HG03064 (cell line): ENCODE data around the gene PRSS56.
"Not testable (repeated sequence)": the region's sequence is repeated elsewhere in the genome, so short reads cannot be mapped to it uniquely, and the experiment has no call there.

Experiments used
- ATAC-seq: cut with Tn5 transposase; IDR thresholded peaks from one replicate; pipeline ENCODE4 v1.9.1; 2021; ENCODE audit warnings: low read depth; ENCODE audit not compliant: unreplicated experiment

The PRSS56 gene

DNA sequence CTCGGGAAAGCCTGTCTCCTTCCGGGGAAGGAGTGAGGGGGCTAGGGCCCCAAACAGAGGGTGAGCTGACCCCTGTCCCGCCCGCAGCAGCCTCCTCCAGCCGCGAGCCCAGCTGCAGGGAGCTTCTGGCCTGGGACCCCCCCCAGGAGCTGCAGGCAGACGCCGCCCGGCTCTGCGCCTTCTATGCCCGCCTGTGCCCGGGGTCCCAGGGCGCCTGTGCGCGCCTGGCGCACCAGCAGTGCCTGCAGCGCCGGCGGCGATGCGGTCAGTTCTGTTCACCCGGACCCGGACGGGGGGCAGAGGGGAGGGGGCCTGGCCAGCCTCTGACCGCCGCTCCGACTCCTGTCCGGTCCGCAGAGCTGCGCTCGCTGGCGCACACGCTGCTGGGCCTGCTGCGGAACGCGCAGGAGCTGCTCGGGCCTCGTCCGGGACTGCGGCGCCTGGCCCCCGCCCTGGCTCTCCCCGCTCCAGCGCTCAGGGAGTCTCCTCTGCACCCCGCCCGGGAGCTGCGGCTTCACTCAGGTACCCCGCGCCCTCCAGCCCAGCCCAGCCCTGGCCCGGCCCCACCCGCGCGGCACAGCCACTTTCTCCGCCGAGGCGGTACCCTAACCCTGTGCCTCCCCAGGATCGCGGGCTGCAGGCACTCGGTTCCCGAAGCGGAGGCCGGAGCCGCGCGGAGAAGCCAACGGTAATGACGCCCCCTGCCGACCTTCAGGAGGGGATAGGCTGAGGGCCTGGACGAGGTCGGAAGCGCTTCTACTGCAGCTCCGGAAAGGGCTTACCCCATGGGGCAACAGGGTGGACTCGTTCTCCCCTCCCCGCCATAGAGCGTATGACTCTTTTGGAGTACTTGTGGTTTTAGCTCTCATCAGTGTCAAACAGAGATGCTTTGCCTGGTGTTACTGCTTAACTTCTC lies 3.8 kb downstream of the PRSS56 start:
- no peak for ATAC-seq

DNA sequence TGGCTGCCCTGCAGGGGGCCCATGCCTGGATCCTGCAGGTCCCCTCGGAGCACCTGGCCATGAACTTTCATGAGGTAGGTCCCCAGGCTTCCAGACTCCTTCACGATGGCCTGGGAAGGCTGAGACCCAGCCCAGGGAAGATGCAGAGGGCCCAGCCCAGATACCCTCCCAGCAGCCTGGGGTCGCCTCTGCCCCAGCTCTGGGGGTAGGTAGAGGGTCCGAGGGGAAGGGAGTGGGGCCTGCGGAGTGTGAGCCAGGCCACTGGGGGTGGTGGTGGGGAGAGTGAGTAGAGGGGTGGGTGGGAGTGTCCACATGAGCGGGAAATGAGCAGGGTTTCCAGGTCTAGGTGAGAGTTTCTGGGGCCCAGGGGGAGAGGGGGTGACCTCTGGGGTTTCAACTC lies 4.6 kb downstream of the PRSS56 start:
- ATAC-seq, result no peak

DNA sequence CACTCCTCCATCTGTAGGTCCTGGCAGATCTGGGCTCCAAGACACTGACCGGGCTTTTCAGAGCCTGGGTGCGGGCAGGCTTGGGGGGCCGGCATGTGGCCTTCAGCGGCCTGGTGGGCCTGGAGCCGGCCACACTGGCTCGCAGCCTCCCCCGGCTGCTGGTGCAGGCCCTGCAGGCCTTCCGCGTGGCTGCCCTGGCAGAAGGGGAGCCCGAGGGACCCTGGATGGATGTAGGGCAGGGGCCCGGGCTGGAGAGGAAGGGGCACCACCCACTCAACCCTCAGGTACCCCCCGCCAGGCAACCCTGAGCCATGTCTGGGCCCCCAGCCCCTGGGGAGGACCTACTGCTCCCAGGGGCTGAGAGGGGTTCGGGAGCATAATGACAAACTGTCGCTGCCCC lies 5.0 kb downstream of the PRSS56 start:
- no peak for ATAC-seq

DNA sequence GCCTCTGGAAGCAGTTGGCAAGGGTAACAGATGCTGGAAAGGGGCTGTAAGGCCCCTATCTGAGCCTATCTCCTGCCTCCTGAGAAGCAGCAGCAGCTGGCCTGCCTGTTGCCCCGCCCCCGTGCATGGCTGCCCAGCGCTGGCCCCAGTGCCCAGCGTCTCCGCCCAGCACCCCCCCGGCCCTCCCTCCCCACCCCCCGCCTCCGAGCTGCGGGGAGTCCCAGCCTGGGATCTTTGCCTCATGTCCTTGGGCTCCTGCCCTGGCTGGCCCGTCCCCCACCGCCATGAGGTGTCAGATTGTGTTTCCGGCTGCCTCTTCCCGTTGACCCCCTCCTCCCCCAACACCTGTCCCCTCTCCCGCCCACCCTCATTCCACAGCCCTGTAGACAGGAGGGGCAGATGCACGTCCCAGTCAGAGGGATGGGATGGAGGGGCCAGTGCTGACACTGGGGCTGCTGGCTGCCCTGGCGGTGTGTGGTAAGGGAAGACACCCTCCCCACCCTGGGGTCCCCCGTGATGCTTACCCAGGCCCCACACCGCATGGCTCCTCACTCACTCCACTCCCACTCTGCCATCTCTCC lies 5.7 kb downstream of the PRSS56 start, which contains the start of gene CHRND:
Gene CHRND (plus strand): TSS at position 370 of the 581 bp plus-strand sequence. CDS start 56 bp downstream, at position 426.
- ATAC-seq, result no peak

DNA sequence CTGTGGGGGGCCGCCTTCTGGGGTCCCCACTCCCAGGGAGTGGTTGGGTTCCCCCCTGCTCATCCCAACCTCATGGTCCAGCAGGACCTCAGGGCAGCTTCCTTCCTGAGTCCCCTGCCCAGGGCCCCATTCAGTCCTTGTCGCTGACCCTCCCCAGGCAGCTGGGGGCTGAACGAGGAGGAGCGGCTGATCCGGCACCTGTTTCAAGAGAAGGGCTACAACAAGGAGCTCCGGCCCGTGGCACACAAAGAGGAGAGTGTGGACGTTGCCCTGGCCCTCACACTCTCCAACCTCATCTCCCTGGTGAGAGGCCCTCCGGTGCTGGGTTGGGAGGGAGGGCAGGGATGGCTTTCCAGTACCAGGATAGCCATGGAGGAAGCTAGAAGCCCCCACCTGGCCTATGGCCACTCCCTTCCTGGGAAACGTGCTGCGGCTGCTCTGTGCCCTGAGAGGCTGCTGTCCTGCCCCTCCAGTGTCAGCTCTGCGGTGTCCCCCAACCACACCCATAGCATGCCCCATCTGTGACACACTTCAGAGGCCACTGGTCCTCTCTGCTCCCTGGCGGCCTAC lies 6.3 kb downstream of the PRSS56 start:
- ATAC-seq, result no peak

DNA sequence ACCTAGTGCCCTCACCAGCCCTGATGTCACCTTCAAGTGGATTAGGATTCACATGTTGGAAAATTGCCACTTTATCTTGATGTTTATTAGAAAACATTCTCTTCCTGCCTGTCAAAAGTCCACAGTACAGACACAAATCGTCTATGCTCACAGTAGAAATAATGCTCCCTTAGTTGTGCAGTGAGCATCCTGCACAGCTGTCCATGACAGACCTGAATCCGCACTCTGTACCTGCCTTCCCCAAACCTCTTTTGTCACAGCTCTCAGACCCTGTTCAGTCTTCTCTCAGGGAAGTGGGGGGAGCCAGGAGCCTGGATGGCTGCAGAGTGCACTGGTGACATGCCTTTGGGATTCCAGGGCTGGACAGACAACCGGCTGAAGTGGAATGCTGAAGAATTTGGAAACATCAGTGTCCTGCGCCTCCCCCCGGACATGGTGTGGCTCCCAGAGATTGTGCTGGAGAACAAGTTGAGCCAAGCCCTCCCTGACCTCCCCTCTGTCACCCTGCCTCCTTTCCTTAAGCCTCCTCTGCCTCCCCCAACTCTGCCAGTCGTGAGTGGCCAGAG lies 7.8 kb downstream of the PRSS56 start:
- ATAC-seq, result no peak

DNA sequence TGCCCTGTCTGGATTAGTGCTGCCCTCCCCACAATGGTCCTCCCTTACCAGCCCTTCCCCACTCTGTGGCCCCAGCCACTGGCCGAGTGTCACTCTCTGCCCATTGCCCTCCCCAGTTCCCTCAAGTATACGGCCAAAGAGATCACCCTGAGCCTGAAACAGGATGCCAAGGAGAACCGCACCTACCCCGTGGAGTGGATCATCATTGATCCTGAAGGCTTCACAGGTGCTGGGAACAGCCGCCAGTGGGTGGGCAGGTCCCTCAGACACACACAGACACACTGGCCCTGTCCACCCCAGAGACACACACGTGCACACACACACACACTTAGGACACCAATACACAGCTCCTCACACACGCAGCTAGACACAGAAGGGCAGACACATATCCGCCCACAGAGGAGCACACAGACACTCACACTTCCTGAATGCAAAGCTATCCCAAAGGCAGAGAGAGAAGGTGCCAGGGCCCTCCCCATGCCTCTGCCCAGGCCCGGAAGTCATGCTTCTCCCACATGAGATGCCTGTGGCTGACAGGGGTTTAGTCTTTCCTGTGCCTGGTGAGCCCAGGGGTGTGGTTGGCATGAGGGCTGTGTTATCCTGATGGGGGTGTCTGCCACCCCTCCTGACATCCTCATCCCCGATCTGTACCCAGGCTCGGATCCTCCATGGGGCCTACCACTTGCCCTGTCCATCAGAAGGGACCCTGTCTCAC lies 8.7 kb downstream of the PRSS56 start:
- ATAC-seq, result no peak

DNA sequence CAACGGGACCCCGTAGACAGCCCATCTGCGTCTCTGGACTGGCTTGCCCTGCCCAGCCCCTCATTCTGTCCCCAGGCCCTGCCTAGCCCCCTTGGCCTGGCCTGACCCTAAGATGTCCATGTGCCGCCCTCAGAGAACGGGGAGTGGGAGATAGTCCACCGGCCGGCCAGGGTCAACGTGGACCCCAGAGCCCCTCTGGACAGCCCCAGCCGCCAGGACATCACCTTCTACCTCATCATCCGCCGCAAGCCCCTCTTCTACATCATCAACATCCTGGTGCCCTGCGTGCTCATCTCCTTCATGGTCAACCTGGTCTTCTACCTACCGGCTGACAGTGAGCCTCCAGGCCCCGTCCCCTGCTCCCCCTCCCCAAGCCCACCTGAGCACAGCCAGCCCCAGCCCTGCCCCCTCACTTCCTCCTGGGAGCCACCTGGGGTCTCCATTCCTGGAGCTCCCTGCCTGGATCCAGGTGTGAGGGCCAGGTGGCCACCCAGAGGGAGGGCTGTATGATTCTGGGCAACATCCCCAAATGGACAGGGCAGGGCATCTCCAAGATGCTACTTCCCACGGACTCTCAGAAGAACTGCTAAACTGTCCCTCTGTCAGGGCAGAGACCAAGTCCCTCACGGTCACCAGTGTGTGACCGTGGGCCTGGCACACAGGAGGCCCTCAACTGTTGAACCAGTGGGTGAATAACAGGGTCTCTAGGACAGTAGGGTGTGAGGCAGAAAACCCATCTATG lies 9.8 kb downstream of the PRSS56 start:
- no peak for ATAC-seq

DNA sequence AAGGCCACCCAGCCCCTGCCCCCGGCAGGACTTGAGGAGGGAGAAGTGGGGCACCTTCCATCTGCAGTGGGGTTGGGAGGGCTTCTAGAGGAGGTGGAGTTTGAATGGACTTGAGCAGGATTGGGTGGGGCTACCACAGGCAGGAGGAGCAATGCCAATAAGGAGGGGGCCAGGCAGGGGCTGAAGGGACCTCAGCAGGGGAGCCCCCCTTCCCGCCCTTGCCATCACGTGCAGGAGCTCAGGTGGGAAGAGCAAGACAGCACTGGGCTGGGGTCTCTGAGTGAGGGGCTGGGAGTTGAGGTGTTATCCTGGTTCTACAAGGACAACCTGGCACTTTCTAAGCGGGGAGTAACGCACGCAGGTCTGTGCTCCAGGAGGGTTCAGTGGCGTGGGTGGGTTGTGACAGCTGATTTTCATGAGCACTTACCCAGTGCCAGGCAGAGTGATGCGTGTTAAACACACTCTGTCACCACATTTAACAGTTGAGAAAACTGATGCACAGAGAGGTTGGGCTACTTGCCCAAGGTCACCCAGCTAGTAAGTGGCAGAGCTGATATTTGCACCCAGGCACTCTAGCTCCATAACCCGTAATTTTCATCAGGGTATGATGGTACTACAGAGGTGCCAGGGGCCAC lies 10.6 kb downstream of the PRSS56 start:
- no peak for ATAC-seq

DNA sequence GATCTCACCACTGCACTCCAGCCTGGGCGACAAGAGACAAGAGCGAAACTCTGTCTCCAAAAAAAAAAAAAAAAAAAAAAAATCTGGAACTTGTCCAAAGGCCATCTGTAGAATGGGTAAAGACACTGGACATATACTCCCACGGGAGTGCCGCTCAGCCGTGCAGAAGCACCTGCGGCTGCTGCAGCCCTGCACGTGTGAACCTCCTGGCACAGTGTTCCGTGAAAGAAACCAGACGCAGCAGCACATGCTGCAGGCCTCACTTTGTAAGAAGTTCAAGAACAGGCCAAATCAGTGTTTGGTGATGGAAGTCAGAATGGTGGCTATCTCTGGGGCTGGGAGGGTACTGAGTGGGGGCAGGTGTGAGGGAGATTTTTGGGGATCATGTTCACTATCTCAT lies 12.2 kb downstream of the PRSS56 start:
- ATAC-seq, result no peak

DNA sequence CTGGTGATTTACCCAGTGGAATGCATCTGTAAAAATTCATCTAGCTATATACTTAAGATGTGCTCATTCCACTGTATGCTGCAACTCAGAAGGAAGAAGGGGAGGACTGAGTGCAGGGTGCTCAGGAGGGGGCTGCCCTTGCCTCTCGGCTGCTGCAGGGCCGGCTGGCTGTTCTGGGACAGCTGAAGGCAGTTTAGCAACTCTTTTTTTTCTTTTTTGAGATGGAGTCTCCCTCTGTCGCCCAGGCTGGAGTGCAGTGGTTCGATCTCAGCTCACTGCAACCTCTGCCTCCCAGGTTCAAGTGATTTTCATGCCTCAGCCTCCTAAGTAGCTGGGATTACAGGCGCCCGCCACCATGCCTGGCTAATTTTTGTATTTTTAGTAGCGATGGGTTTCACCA lies 12.6 kb downstream of the PRSS56 start:
- not testable (repeated sequence) for ATAC-seq

DNA sequence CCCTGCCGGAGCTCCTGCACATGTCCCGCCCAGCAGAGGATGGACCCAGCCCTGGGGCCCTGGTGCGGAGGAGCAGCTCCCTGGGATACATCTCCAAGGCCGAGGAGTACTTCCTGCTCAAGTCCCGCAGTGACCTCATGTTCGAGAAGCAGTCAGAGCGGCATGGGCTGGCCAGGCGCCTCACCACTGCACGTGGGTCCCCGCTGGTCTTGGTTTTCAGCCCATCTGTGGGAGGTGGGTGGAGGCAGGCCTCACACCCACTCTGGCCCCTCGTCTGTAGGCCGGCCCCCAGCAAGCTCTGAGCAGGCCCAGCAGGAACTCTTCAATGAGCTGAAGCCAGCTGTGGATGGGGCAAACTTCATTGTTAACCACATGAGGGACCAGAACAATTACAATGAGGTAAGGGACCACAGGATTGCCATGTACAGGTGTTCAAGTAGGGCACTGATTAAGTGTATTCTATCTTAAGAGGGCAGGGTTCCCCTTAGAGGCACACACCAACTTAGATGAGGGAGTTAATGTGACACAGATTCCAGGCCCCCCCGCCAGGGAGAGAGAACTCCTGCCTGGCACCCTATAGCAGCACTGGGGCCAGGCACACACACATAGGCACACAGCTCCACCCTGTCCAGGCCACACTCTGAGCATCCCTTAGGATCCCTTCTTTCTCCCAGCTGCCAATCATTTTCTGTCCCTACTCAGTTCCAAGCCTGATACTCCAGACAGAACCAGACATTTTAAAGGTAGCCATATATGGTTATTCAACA lies 13.9 kb downstream of the PRSS56 start:
- ATAC-seq, result no peak

DNA sequence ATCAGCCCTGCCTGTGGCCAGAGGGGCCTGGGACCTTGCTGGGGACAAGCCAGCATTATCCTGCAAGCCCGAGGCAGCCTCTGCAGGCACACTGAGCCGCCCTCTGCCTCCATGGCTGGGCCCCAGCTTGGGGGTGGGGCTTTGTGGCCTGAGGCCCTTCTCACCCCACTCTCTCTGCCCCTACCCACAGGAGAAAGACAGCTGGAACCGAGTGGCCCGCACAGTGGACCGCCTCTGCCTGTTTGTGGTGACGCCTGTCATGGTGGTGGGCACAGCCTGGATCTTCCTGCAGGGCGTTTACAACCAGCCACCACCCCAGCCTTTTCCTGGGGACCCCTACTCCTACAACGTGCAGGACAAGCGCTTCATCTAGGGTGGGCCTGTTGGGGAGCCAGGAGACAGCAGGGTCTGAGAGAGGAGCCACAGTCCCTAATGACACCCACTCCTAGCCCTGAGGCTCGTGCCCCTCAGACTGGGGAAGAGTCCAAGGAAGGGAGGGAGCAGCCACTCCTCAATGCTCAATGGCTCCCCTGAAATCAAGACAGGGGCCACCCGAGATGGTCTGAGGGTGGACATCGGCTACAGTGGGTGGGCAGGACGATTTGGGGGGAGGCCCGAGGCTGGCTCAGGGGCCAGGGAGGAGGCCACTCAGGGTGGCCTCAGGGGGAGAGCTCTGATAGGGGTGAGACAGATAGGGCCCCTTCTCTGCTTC lies 14.9 kb downstream of the PRSS56 start:
- no peak for ATAC-seq

DNA sequence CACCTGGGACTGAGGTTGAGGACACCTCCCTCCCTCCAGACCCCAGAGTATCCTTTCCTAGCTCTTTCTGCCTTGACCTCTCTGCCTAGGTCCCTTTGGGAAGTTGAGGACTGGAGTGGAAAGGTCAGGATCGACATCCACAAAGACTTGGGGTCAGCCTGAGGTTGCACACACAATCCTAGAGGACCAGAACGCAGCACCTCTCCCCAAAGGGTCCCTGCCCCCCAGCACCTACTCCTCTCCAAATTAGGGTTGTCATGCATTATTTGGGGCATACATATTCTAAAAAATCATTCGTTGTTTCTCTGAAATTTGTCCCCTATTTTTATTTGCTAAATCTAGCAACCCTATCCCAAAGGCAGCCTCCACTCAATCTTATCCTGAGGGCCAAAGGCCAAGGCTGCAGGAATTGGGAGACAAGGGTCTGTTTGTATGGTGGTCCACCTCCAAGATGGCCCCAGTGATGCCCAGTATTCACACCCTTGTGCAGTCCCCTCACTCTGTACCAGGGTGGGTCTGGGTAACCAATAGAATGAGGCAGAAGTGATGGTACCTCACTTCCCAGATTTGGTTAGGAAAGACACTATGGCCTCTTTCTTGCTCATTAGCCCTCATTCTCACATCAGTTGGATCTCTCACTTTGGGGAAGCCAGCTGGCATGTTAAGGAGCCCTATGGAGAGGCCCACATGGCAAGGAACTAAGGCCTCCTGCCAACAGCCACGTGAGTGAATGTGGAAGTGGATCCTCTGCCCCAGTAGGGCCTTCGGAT lies 15.8 kb downstream of the PRSS56 start:
- no peak for ATAC-seq

DNA sequence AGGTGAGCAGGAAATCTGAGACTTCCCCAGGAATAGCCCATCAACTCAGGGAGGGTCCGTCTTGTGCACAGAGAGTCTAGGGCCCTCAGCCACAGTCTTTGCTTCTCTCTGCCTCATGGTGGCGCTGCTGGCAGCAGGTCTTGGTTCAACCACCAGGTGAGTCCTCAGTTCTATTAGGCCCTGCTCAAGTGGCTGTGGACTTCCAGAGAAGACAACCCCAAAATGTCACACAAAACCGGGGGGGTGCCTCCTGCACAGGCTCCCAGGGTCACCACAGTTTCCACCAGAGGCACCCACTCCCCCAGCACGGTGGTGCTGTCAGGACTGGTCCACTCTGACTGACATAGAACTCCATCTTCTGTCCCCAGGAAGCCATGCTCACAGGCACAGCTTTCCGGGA lies 16.9 kb downstream of the PRSS56 start:
- no peak for ATAC-seq

DNA sequence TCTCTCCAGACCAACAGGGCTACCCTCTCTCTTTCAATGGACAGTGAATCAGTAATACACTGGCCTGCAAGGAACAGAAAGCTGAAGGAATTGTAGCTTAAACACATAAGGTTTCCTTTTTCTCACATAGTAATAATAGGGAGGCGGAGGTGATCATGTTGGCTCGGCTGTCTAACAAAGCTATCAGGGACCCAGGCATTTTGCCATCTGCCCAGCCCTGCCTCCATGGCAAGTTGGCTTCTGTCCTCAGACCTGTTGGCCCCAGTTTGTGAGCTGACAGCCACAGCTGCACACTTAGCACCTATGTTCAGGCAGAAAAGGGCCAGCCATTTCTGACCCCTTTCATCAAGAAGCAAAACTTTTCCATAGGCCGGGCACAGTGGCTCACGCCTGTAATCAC lies 17.3 kb downstream of the PRSS56 start:
- no peak for ATAC-seq

DNA sequence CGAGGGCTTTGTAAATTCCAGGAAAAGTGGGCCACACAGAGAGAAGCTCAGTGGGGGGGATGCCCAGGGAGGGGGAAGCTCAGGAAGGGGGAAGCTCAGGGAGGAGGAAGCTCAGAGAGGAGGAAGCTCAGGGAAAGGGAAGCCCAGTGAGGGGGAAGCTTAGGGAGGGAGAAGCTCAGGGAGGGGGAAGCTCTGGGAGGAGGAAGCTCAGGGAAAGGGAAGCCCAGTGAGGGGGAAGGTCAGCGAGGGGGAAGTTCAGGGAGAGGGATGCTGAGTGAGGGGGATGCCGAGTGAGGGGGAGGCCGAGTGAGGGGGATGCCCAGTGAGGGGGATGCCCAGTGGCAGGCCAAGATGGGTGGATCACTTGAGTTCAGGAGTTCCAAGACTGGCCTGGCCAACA lies 18.5 kb downstream of the PRSS56 start:
- no peak for ATAC-seq
